H1 (cell line): ENCODE data around the gene KIF26A. TPM values are rescaled to one million over a fixed set of nuclear protein-coding genes. Genes with fewer than 3 reads are reported as not detected.

Experiments
- CTCF ChIA-PET: fragments of 300-600 bp; sonication (Branson Sonifier 250); formaldehyde crosslinking; loops from one replicate; lab custom pipeline; 2021; ENCODE audit not compliant: partially characterized antibody; lab: Charles Lee
- POLR2A ChIA-PET: fragments of 300-600 bp; sonication (Branson Sonifier 250); formaldehyde crosslinking; loops from one replicate; lab custom pipeline; 2021; ENCODE audit warnings: inconsistent platforms; ENCODE audit not compliant: partially characterized antibody; lab: Charles Lee
- DNase-seq, 2 experiments: peaks; one replicate each; pipeline versions ENCODE4 v3.0.0 to v3.0.0-alpha.2; 2010 to 2022; ENCODE audit warnings: low spot score in 2 of 2, low read depth in 1 of 2, mixed read lengths in 1 of 2
- FAIRE-seq: peaks from 2 replicates; lab custom pipeline; 2011; peaks lifted over from hg19 to GRCh38; lab: Jason Lieb, UNC
- H2AFZ ChIP-seq: 2 replicates; pipeline ENCODE4 v1.8.1; 2012; ENCODE audit warnings: low read length, inconsistent platforms
- H2AK5ac ChIP-seq: 2 replicates; pipeline ENCODE4 v1.6.1; 2013; ENCODE audit warnings: low read depth, low read length
- H2BK120ac ChIP-seq: replicated peaks from 2 replicates; pipeline ENCODE3; 2013; ENCODE audit warnings: low read depth, low read length, inconsistent platforms
- H2BK12ac ChIP-seq: 2 replicates; pipeline ENCODE4 v1.6.1; 2013; ENCODE audit warnings: low read depth, low read length
- H2BK15ac ChIP-seq: 2 replicates; pipeline ENCODE4 v1.6.1; 2013; ENCODE audit warnings: low read length
- H2BK20ac ChIP-seq: 2 replicates; pipeline ENCODE4 v1.6.1; 2013; ENCODE audit warnings: low read length
- H2BK5ac ChIP-seq: 2 replicates; pipeline ENCODE4 v1.6.1; 2013; ENCODE audit warnings: low read depth, low read length
- H3K14ac ChIP-seq: 2 replicates; pipeline ENCODE4 v1.6.1; 2013; ENCODE audit warnings: inconsistent platforms; ENCODE audit not compliant: insufficient read length
- H3K18ac ChIP-seq: 2 replicates; pipeline ENCODE4 v1.6.1; 2013; ENCODE audit warnings: low read length; ENCODE audit errors: extremely low read depth
- H3K23ac ChIP-seq: 2 replicates; pipeline ENCODE4 v1.6.1; 2013; ENCODE audit warnings: inconsistent platforms; ENCODE audit not compliant: insufficient read length
- H3K23me2 ChIP-seq: 2 replicates; pipeline ENCODE4 v1.6.1; 2013; ENCODE audit warnings: low read depth, low read length
- H3K27ac ChIP-seq: 2 replicates; pipeline ENCODE4 v1.6.1; 2011; ENCODE audit warnings: low read depth, low read length, inconsistent platforms
- H3K27me3 ChIP-seq, 4 experiments: replicated peaks in 1 of 4; 1 replicate in 1 of 4; 2 replicates in 3 of 4; pipeline versions ENCODE4 v1.6.1 to v1.8.1; 2011 to 2013; ENCODE audit warnings: low read length in 3 of 4, mild to moderate bottlenecking in 3 of 4, inconsistent platforms in 2 of 4, mixed read lengths in 2 of 4, moderate library complexity in 1 of 4; ENCODE audit not compliant: control insufficient read depth in 3 of 4, insufficient read depth in 3 of 4; ENCODE audit errors: extremely low read depth in 1 of 4
- H3K36me3 ChIP-seq, 4 experiments: 2 replicates each; pipeline versions ENCODE4 v1.6.1 to v1.8.1; 2011 to 2013; ENCODE audit warnings: mild to moderate bottlenecking in 4 of 4, low read length in 3 of 4, moderate library complexity in 2 of 4, control low read depth in 1 of 4, inconsistent platforms in 1 of 4; ENCODE audit not compliant: insufficient read depth in 4 of 4, control insufficient read depth in 2 of 4
- H3K4ac ChIP-seq: replicated peaks from 2 replicates; pipeline ENCODE3; 2013; ENCODE audit warnings: low read length, low read depth, mixed read lengths, inconsistent platforms; ENCODE audit not compliant: insufficient read length
- H3K4me1 ChIP-seq, 4 experiments: replicated peaks in 1 of 4; 1 replicate in 1 of 4; 2 replicates in 3 of 4; pipeline versions ENCODE4 v1.6.1 to v1.8.1; 2011 to 2013; ENCODE audit warnings: low read length in 3 of 4, inconsistent platforms in 2 of 4, mixed read lengths in 1 of 4; ENCODE audit not compliant: insufficient read depth in 4 of 4, control insufficient read depth in 3 of 4
- H3K4me2 ChIP-seq, 2 experiments: 2 replicates each; pipeline versions ENCODE4 v1.6.1 to v1.8.1; 2011 to 2013; ENCODE audit warnings: low read depth in 2 of 2, low read length in 2 of 2, control low read depth in 1 of 2, inconsistent platforms in 1 of 2, mild to moderate bottlenecking in 1 of 2; ENCODE audit not compliant: insufficient read depth in 1 of 2
- H3K4me3 ChIP-seq, 4 experiments: fragments of 200-600, 300-600 bp in 1 of 4; sonication (generic), shearing (Covaris generic), sonication (Bioruptor Twin) in 1 of 4; 2 replicates each; pipeline versions ENCODE4 v1.5.1 to v1.8.1; 2011 to 2016; ENCODE audit warnings: low read length in 4 of 4, low read depth in 3 of 4, control low read depth in 2 of 4, inconsistent platforms in 2 of 4, mild to moderate bottlenecking in 2 of 4, mixed read lengths in 1 of 4, moderate library complexity in 1 of 4; ENCODE audit not compliant: insufficient read depth in 2 of 4; ENCODE audit errors: extremely low read depth in 1 of 4
- H3K56ac ChIP-seq: replicated peaks from 2 replicates; pipeline ENCODE3; 2013; ENCODE audit warnings: low read depth, mild to moderate bottlenecking, mixed read lengths, low read length, inconsistent platforms; ENCODE audit not compliant: insufficient read length
- H3K79me1 ChIP-seq: 2 replicates; pipeline ENCODE4 v1.6.1; 2013; ENCODE audit warnings: low read depth, low read length, control low read depth
- H3K79me2 ChIP-seq, 2 experiments: 2 replicates each; pipeline versions ENCODE4 v1.6.1 to v1.8.1; 2012 to 2013; ENCODE audit warnings: low read length in 2 of 2, mild to moderate bottlenecking in 2 of 2, inconsistent platforms in 1 of 2; ENCODE audit not compliant: insufficient read depth in 2 of 2, control insufficient read depth in 1 of 2
- H3K9ac ChIP-seq, 4 experiments: replicated peaks in 1 of 4; 1 replicate in 1 of 4; 2 replicates in 3 of 4; pipeline versions ENCODE4 v1.6.1 to v1.8.1; 2011 to 2013; ENCODE audit warnings: low read depth in 3 of 4, low read length in 3 of 4, control low read depth in 2 of 4, mild to moderate bottlenecking in 2 of 4, moderate library complexity in 2 of 4, inconsistent platforms in 1 of 4; ENCODE audit errors: extremely low read depth in 1 of 4
- H3K9me3 ChIP-seq, 2 experiments: 2 replicates each; pipeline versions ENCODE4 v1.6.1 to v1.8.1; 2012 to 2013; ENCODE audit warnings: mild to moderate bottlenecking in 2 of 2, moderate library complexity in 2 of 2, control low read depth in 1 of 2, inconsistent platforms in 1 of 2, low read depth in 1 of 2, low read length in 1 of 2, mixed read lengths in 1 of 2; ENCODE audit not compliant: insufficient read depth in 2 of 2
- H4K20me1 ChIP-seq, 2 experiments: replicated peaks in 1 of 2; 2 replicates each; pipeline versions ENCODE3 to v1.8.1; 2011 to 2013; ENCODE audit warnings: inconsistent platforms in 2 of 2, low read length in 2 of 2, mild to moderate bottlenecking in 1 of 2; ENCODE audit not compliant: insufficient read depth in 2 of 2, control insufficient read depth in 1 of 2
- H4K5ac ChIP-seq: 2 replicates; pipeline ENCODE4 v1.6.1; 2013; ENCODE audit warnings: low read length, low read depth, mixed read lengths, inconsistent platforms; ENCODE audit not compliant: insufficient read length
- H4K8ac ChIP-seq: 2 replicates; pipeline ENCODE4 v1.8.0; 2013; ENCODE audit warnings: mild to moderate bottlenecking, moderate library complexity, low read length, inconsistent platforms; ENCODE audit not compliant: insufficient read depth; ENCODE audit errors: extremely low read depth
- H4K91ac ChIP-seq: replicated peaks from 2 replicates; pipeline ENCODE3; 2013; ENCODE audit warnings: low read length, mixed read lengths, inconsistent platforms; ENCODE audit not compliant: insufficient read length
- CEBPB ChIP-seq: IDR thresholded peaks from 2 replicates; pipeline ENCODE4 v1.6.1; 2012; ENCODE audit warnings: low read depth, low read length
- RBBP5 ChIP-seq: IDR thresholded peaks from 2 replicates; pipeline ENCODE4 v1.7.1; 2012; ENCODE audit warnings: low read depth, mild to moderate bottlenecking, inconsistent platforms, low read length, moderate library complexity, borderline replicate concordance
- WGBS, 2 experiments: shearing (Covaris generic) in 1 of 2; methylation state at CpG; one replicate each; pipeline versions ENCODE4 v1.1.6 to v1.1.7; 2013 to 2015; ENCODE audit warnings: low lambda C conversion rate in 2 of 2, mixed read lengths in 2 of 2, inconsistent platforms in 1 of 2, low coverage in 1 of 2, missing lambda C conversion rate in 1 of 2; ENCODE audit not compliant: insufficient replicate concordance in 2 of 2, insufficient coverage in 1 of 2, insufficient read length in 1 of 2; ENCODE audit errors: extremely low coverage in 1 of 2, missing lambda C conversion rate in 1 of 2; 5-methylcytosine and 5-hydroxymethylcytosine counted together
- polyA plus RNA-seq, 7 experiments: library from polyadenylated mRNA; depleted of rRNA in 3 of 7; stranded (reverse) in 5 of 7; unstranded in 2 of 7; fragments of >200 nt in 5 of 7; fragments of 200-250 nt in 2 of 7; gene quantifications; 1 replicate in 5 of 7; 2 replicates in 1 of 7; 4 replicates in 1 of 7; pipeline versions ENCODE4 v1.2.1 to v1.2.3, GENCODE V29; 2011 to 2013; ENCODE audit warnings: missing spikeins in 2 of 7, mixed read lengths in 2 of 7
- total RNA-seq: library from RNA; stranded (reverse); fragmentation: NEBNext Ultra II Directional; extraction: Animal tissue kit (Norgen Biotek cat#: 25700); gene quantifications from 2 replicates; pipeline ENCODE4 v1.2.1, GENCODE V29; 2021

The KIF26A gene
- total and polyA plus RNA-seq, 2 of the 8 experiments (the other 6 are each of a cell fraction or from before 2014, with no cell fraction given) = 11.5 to 41.6 TPM

DNA sequence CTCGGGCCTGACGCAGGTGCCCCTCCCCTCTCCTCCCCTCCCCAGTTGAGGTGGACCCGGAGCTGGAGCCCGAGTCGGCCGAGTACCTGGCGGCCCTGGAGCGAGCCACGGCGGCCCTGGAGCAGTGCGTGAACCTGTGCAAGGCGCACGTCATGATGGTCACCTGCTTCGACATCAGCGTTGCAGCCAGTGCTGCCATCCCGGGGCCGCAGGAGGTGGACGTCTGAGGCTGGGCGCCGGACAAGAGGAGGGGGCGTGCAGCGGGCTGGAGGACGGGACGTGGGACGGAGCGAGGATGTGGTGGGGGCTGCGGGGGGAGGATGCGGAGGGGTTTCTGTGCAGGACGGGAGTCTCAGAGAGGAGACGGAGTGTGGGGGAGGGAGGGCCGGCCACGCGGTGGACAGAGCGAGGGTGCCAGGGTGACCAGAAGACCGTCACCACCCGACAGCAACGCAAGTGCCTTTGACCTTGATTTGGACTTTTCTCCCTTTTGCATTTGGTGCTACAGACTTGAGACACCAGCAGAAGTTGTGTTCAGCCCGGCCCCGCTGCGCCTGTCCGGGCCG lies 41.3 kb downstream of the KIF26A start:
- H3K9me3 ChIP-seq = no peaks in the 10 kb centered on the region
- WGBS, 2 experiments = 98% methylated on average over 18 of the region's 42 CpGs; no CpG with 5 or more reads in 1 of the 2 experiments
- no peaks in the 10 kb centered on the region for H3K79me1 ChIP-seq
- no peak overlapping the region for H2BK5ac ChIP-seq
- no peak overlapping the region for H3K4ac ChIP-seq
- no peaks in the 10 kb centered on the region for H3K23me2 ChIP-seq
- H2AK5ac ChIP-seq = no peak overlapping the region
- H3K79me2 ChIP-seq = no peaks in the 10 kb centered on the region
- no peak overlapping the region for H4K91ac ChIP-seq
- DNase-seq (no peak), FAIRE-seq (no peak)
- no peak overlapping the region for H3K14ac ChIP-seq
- H3K27me3 ChIP-seq = no peaks in the 10 kb centered on the region
- H3K4me2 ChIP-seq = no peak overlapping the region
- no peak overlapping the region for H3K23ac ChIP-seq
- peaks cover 0 to 2% of the 10 kb centered on the region in 2 experiments for H4K20me1 ChIP-seq
- no peak overlapping the region for H3K4me3 ChIP-seq
- no peak overlapping the region for H2BK20ac ChIP-seq
- H4K8ac ChIP-seq = no peak overlapping the region
- H3K4me1 ChIP-seq = no peaks in the 10 kb centered on the region; a peak in 1 of 7 replicates
- no peak overlapping the region for H4K5ac ChIP-seq
- ChIA-PET CTCF (interaction anchor here (0.7 to 1.0 kb wide), 2 partner anchors 102 to 114 kb away, joined by 3 read pairs; no protein-coding TSS in a partner anchor), POLR2A (no interaction called here)
- no peak overlapping the region for H2BK120ac ChIP-seq
- H3K18ac ChIP-seq = no peak overlapping the region
- H3K36me3 ChIP-seq = peaks cover 2 to 37% (median 3%) of the 10 kb centered on the region in 4 experiments; a peak in 5 of 8 replicates
- H3K27ac ChIP-seq = no peak overlapping the region
- H2AFZ ChIP-seq = no peak overlapping the region
- H3K56ac ChIP-seq = no peak overlapping the region
- H2BK12ac ChIP-seq = no peak overlapping the region
- no peak overlapping the region for H3K9ac ChIP-seq
- no peak overlapping the region for H2BK15ac ChIP-seq
- TF ChIP-seq CEBPB = no peak
- TF ChIP-seq RBBP5 = no peak
